HG02678 (cell line): Measurements from ENCODE around the gene DAZ2.
"Not testable (repeated sequence)": the region's sequence is repeated elsewhere in the genome, so short reads cannot be mapped to it uniquely, and the experiment has no call there.

ENCODE experiments used
- ATAC-seq: cut with Tn5 transposase; IDR thresholded peaks from one replicate; pipeline ENCODE4 v1.9.1; 2021; ENCODE audit warnings: mild to moderate bottlenecking, moderate library complexity; ENCODE audit not compliant: unreplicated experiment

DAZ2 gene, protein sequence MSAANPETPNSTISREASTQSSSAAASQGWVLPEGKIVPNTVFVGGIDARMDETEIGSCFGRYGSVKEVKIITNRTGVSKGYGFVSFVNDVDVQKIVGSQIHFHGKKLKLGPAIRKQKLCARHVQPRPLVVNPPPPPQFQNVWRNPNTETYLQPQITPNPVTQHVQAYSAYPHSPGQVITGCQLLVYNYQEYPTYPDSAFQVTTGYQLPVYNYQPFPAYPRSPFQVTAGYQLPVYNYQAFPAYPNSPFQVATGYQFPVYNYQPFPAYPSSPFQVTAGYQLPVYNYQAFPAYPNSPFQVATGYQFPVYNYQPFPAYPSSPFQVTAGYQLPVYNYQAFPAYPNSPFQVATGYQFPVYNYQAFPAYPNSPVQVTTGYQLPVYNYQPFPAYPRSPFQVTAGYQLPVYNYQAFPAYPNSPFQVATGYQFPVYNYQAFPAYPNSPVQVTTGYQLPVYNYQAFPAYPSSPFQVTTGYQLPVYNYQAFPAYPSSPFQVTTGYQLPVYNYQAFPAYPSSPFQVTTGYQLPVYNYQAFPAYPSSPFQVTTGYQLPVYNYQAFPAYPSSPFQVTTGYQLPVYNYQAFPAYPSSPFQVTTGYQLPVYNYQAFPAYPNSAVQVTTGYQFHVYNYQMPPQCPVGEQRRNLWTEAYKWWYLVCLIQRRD

DNA sequence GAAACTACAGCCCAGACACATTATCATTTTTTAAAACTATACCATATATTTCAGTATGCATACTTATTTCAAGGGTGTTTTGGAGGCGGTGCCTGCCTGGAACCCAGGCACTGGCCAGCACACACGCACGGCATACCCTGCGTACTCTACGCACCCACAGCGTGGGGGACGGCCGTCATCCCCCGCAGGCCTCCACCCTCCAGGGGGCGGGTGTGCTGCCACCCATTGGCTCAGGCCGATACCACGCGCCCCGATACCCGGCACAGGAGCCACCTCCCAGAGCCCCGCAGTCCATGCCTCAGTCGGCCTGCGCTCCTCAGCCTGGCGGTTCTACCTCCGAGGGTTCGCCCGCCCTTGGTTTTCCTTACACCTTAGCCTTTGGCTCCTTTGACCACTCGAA lies at the start of gene DAZ2:
Gene DAZ2 (plus strand): TSS at position 301 of the 400 bp plus-strand sequence. CDS start 208 bp downstream, outside the sequence.
- ATAC-seq = not testable (repeated sequence)

DNA sequence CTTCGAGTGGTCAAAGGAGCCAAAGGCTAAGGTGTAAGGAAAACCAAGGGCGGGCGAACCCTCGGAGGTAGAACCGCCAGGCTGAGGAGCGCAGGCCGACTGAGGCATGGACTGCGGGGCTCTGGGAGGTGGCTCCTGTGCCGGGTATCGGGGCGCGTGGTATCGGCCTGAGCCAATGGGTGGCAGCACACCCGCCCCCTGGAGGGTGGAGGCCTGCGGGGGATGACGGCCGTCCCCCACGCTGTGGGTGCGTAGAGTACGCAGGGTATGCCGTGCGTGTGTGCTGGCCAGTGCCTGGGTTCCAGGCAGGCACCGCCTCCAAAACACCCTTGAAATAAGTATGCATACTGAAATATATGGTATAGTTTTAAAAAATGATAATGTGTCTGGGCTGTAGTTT lies 20.4 kb upstream of the DAZ2 start, which contains the start of gene DAZ1:
Gene DAZ1 (minus strand): TSS at position 101 of the 400 bp plus-strand sequence. CDS start 208 bp downstream, outside the sequence.
- not testable (repeated sequence) for ATAC-seq

- ATAC-seq = not testable (repeated sequence)
These were observed 11.9 kb upstream of the DAZ2 start for GRCh38 chrY:23207455-23207854.

DNA sequence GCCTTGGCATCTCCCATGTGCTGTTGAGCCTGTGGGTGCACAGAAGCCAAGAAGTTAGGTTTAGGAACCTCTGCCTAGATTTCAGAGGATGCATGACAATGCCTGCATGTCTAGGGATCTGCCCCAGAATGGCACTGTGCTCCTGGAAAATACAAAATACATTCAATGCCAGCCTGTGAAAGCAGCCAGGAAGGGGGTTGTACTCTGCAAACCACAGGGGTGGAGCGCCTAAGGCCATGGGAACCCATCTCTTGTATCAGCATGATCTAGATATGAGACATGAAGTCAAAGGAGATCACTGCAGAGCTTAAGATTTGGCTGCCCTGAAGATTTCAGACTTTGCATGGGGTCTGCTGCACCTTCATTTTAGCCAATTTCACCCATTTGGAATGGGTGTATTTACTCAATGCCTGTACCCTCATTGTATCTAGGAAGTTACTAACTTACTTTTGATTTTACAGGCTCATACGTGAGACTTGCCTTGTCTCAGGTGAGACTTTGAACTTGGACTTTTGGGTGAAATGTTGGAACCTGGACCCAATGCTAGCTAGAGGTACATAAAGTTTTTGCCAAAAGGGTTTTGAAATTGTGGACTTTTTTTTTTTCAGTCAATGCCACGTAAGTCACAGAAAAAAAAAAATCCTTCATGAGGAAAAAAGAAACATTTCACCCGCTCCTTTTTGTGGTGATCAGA lies 9.4 kb upstream of the DAZ2 start:
- not testable (repeated sequence) for ATAC-seq

DNA sequence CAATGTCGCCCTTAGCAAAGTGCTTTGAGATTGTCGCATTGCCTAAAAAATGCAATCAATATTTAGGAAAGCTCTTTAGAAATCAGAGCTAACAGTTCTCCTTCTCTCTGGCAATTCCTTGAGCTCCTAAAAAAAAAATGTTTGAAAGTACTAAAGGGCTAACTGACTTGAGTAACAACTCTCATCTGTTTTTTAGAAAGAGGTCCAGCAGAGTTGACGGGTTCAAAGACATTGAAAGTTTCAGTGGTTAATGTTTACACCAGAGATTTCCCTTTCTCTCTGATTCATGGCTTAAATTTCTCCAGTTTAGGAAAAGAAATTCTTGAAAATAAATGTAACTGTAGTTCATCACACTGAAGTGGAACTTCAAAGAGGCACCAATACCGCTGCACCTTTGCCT lies 8.7 kb upstream of the DAZ2 start:
- not testable (repeated sequence) for ATAC-seq
